GM12878 (cell line): ENCODE results near the gene KCND3. TPM values are rescaled to one million over a fixed set of nuclear protein-coding genes. Genes with fewer than 3 reads are reported as not detected.

Source experiments
- ATAC-seq: fragments of 200-7000 bp; cut with Tn5 transposase; 3 replicates; pipeline ENCODE4 v1.9.1; 2020; ENCODE audit warnings: mild to moderate bottlenecking, moderate library complexity
- BruUV-seq: library from RNA; stranded (reverse); fragments of 400-500 nt; replicated peaks from 2 replicates; lab custom pipeline; 2021; lab: Mats Ljungman, UMichigan
- CTCF ChIA-PET: fragments of 300-600 bp; sonication (Branson Sonifier 250); formaldehyde crosslinking; extraction: SDS; loops from one replicate; lab custom pipeline; 2021; ENCODE audit warnings: inconsistent platforms; lab: Yijun Ruan, JAX
- POLR2A ChIA-PET: fragments of 350-600 bp; formaldehyde crosslinking; extraction: SDS; loops from one replicate; lab custom pipeline; 2021; ENCODE audit warnings: inconsistent platforms; lab: Charles Lee
- RAD21 ChIA-PET: fragments of 300-600 bp; sonication (Branson Sonifier 250); formaldehyde crosslinking; loops from one replicate; lab custom pipeline; 2023; ENCODE audit warnings: antibody characterized with exemption; ENCODE audit not compliant: unreplicated experiment; lab: Charles Lee
- SMC1A ChIA-PET: fragments of 300-600 bp; sonication (Branson Sonifier 250); formaldehyde crosslinking; loops from one replicate; lab custom pipeline; 2023; ENCODE audit not compliant: unreplicated experiment, uncharacterized antibody; lab: Charles Lee
- DNase-seq: peaks from one replicate; pipeline ENCODE4 v3.0.0-alpha.2; 2011; ENCODE audit warnings: low read depth, low spot score
- FAIRE-seq: peaks from 3 replicates; lab custom pipeline; 2011; peaks lifted over from hg19 to GRCh38; lab: Jason Lieb, UNC
- H2AFZ ChIP-seq: 2 replicates; pipeline ENCODE4 v1.6.0; 2011; ENCODE audit warnings: low read depth, low read length, control low read depth; ENCODE audit not compliant: control insufficient read depth
- H3K27ac ChIP-seq: 2 replicates; pipeline ENCODE4 v1.5.1; 2011; ENCODE audit warnings: control low read depth; ENCODE audit not compliant: control insufficient read depth, insufficient read depth
- H3K27me3 ChIP-seq, 2 experiments: replicated peaks in 1 of 2; 2 replicates each; pipeline versions ENCODE4 v1.6.0 to v1.6.1; 2011; ENCODE audit warnings: low read length in 1 of 2; ENCODE audit not compliant: control insufficient read depth in 2 of 2, insufficient read depth in 2 of 2
- H3K36me3 ChIP-seq, 2 experiments: 2 replicates each; pipeline ENCODE4 v1.5.1; 2011; ENCODE audit warnings: low read length in 1 of 2; ENCODE audit not compliant: control insufficient read depth in 2 of 2, insufficient read depth in 2 of 2
- H3K4me1 ChIP-seq: 2 replicates; pipeline ENCODE4 v1.6.1; 2011; ENCODE audit warnings: mild to moderate bottlenecking, low read length, moderate library complexity, mixed read lengths; ENCODE audit not compliant: control insufficient read depth, insufficient read depth
- H3K4me2 ChIP-seq: 2 replicates; pipeline ENCODE4 v1.6.0; 2011; ENCODE audit warnings: control low read depth; ENCODE audit not compliant: control insufficient read depth, insufficient read depth
- H3K4me3 ChIP-seq: fragments of 200-600 bp; sonication (generic); 2 replicates; pipeline ENCODE4 v1.5.1; 2016
- H3K79me2 ChIP-seq: 2 replicates; pipeline ENCODE4 v1.6.0; 2011; ENCODE audit warnings: low read length; ENCODE audit not compliant: control insufficient read depth, insufficient read depth
- H3K9ac ChIP-seq: 2 replicates; pipeline ENCODE4 v1.8.0; 2011; ENCODE audit warnings: low read length, control low read depth, mixed read lengths; ENCODE audit not compliant: control insufficient read depth, insufficient read depth
- H3K9me3 ChIP-seq: replicated peaks from 3 replicates; pipeline ENCODE4 v1.5.1; 2011; ENCODE audit warnings: mild to moderate bottlenecking, low read length; ENCODE audit not compliant: control insufficient read depth, insufficient read depth
- H4K20me1 ChIP-seq: 2 replicates; pipeline ENCODE4 v1.6.0; 2011; ENCODE audit not compliant: control insufficient read depth, insufficient read depth
- MXI1 ChIP-seq: fragments of 150-350 bp; IDR thresholded peaks from 2 replicates; pipeline ENCODE4 v1.6.1; 2011; ENCODE audit warnings: low read depth, mild to moderate bottlenecking, inconsistent platforms, low read length, improper control_type of control experiment
- MYB ChIP-seq: fragments of 150-350 bp; IDR thresholded peaks from 2 replicates; pipeline ENCODE4 v1.6.1; 2014; ENCODE audit warnings: mild to moderate bottlenecking, low read depth, low read length, borderline replicate concordance
- POLR2A ChIP-seq: IDR thresholded peaks from 2 replicates; pipeline ENCODE4 v1.6.1; 2011; ENCODE audit warnings: low read depth, mild to moderate bottlenecking, low read length
- TARDBP ChIP-seq: IDR thresholded peaks from 2 replicates; pipeline ENCODE4 v1.6.1; 2016; ENCODE audit warnings: borderline replicate concordance
- WGBS: methylation state at CpG from one replicate; pipeline ENCODE4 v1.1.6; 2016; ENCODE audit warnings: low lambda C conversion rate; ENCODE audit not compliant: insufficient replicate concordance, insufficient coverage; ENCODE audit errors: missing lambda C conversion rate; 5-methylcytosine and 5-hydroxymethylcytosine counted together
- in situ Hi-C: fragments of 300-500 bp; cut with MboI; formaldehyde crosslinking; loops from 9 replicates; pipeline ENCODE4 v1.14.3; 2018; ENCODE audit warnings: mixed read lengths
- intact Hi-C: fragments of 100-400 bp; cut with micrococcal nuclease; formaldehyde crosslinking; loops from one replicate; pipeline ENCODE4 v1.14.2; 2022; ENCODE audit not compliant: unreplicated experiment
- polyA plus RNA-seq, 11 experiments: library from polyadenylated mRNA; depleted of rRNA in 4 of 11; unstranded in 6 of 11; stranded (reverse) in 5 of 11; fragments of >200 nt; fragmentation: Nextera tagmentation in 4 of 11; fragmentation: Illumina TruSeq in 1 of 11; extraction: Ambion mirVana in 4 of 11; extraction: Trizol in 1 of 11; gene quantifications; 1 replicate in 1 of 11; 2 replicates in 10 of 11; pipeline versions ENCODE4 v1.2.1 to v1.2.3, GENCODE V29; 2011 to 2016; ENCODE audit warnings: inconsistent platforms in 2 of 11, missing spikeins in 2 of 11, low read depth in 1 of 11
- total RNA-seq, 4 experiments: library from RNA; depleted of rRNA in 3 of 4; stranded (reverse); fragments of >200 nt in 3 of 4; fragmentation: Illumina TruSeq in 1 of 4; extraction: Trizol in 1 of 4; gene quantifications; 2 replicates each; pipeline versions ENCODE4 v1.2.1 to v1.2.3, GENCODE V29; 2013 to 2021
- TF ChIP-seq, protein P1 (sequence below): fragments of 450-650 bp; IDR thresholded peaks from 2 replicates; pipeline ENCODE4 v1.6.1; 2017; ENCODE audit warnings: antibody characterized with exemption, mild to moderate bottlenecking, moderate library complexity
- TF ChIP-seq, protein P2 (sequence below): IDR thresholded peaks from 2 replicates; pipeline ENCODE4 v1.6.1; 2012; ENCODE audit warnings: mild to moderate bottlenecking, low read depth, low read length
- TF ChIP-seq, protein P3 (sequence below): fragments of 450-650 bp; IDR thresholded peaks from 2 replicates; pipeline ENCODE4 v1.6.1; 2016; ENCODE audit warnings: mild to moderate bottlenecking

Gene KCND3
- total and polyA plus RNA-seq, 10 of the 15 experiments (the other 5 are each of a cell fraction or from before 2014, with no cell fraction given): 0.02 TPM; not detected in 9

DNA sequence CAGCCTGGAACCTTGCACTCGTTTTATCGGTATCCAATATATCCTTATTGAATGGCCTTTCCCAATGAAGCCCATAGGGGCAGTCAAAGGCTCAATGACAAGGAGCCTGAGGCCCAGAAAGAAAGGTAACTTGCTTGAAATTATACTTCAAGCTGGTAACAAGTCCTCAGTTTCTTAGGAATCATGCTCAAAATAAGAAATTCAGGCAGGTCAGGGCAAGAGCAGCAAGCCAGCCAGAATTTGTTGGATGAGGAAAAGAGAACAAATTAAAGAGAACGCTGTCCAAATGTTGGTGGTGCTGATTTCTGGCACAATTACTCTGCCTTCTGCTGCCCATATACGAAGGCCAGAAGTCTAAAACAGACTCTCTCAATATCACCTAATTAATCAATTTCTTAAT is 156.1 kb downstream of the KCND3 start:
- ChIA-PET SMC1A (no interaction called here), CTCF (no interaction called here), RAD21 (no interaction called here), POLR2A (no interaction called here)
- H3K4me3 ChIP-seq: no peak overlapping the region
- H3K9me3 ChIP-seq: no peaks in the 10 kb centered on the region
- no peaks in the 10 kb centered on the region for H3K4me1 ChIP-seq
- DNase-seq (no peak), ATAC-seq (no peak), FAIRE-seq (no peak)
- in situ Hi-C loops (no loop called here), intact Hi-C loops (no loop called here)
- H3K79me2 ChIP-seq: no peaks in the 10 kb centered on the region
- H3K27me3 ChIP-seq: no peaks in the 10 kb centered on the region; a peak in 3 of 4 replicates
- H3K27ac ChIP-seq: no peak overlapping the region
- TF ChIP-seq POLR2A (no peak), TARDBP (no peak), MYB (no peak), MXI1 (no peak)
- TF ChIP-seq, protein P1, sequence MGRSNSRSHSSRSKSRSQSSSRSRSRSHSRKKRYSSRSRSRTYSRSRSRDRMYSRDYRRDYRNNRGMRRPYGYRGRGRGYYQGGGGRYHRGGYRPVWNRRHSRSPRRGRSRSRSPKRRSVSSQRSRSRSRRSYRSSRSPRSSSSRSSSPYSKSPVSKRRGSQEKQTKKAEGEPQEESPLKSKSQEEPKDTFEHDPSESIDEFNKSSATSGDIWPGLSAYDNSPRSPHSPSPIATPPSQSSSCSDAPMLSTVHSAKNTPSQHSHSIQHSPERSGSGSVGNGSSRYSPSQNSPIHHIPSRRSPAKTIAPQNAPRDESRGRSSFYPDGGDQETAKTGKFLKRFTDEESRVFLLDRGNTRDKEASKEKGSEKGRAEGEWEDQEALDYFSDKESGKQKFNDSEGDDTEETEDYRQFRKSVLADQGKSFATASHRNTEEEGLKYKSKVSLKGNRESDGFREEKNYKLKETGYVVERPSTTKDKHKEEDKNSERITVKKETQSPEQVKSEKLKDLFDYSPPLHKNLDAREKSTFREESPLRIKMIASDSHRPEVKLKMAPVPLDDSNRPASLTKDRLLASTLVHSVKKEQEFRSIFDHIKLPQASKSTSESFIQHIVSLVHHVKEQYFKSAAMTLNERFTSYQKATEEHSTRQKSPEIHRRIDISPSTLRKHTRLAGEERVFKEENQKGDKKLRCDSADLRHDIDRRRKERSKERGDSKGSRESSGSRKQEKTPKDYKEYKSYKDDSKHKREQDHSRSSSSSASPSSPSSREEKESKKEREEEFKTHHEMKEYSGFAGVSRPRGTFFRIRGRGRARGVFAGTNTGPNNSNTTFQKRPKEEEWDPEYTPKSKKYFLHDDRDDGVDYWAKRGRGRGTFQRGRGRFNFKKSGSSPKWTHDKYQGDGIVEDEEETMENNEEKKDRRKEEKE: no peak
- TF ChIP-seq, protein P2, sequence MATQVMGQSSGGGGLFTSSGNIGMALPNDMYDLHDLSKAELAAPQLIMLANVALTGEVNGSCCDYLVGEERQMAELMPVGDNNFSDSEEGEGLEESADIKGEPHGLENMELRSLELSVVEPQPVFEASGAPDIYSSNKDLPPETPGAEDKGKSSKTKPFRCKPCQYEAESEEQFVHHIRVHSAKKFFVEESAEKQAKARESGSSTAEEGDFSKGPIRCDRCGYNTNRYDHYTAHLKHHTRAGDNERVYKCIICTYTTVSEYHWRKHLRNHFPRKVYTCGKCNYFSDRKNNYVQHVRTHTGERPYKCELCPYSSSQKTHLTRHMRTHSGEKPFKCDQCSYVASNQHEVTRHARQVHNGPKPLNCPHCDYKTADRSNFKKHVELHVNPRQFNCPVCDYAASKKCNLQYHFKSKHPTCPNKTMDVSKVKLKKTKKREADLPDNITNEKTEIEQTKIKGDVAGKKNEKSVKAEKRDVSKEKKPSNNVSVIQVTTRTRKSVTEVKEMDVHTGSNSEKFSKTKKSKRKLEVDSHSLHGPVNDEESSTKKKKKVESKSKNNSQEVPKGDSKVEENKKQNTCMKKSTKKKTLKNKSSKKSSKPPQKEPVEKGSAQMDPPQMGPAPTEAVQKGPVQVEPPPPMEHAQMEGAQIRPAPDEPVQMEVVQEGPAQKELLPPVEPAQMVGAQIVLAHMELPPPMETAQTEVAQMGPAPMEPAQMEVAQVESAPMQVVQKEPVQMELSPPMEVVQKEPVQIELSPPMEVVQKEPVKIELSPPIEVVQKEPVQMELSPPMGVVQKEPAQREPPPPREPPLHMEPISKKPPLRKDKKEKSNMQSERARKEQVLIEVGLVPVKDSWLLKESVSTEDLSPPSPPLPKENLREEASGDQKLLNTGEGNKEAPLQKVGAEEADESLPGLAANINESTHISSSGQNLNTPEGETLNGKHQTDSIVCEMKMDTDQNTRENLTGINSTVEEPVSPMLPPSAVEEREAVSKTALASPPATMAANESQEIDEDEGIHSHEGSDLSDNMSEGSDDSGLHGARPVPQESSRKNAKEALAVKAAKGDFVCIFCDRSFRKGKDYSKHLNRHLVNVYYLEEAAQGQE: peak; percentile 76
- TF ChIP-seq, protein P3, sequence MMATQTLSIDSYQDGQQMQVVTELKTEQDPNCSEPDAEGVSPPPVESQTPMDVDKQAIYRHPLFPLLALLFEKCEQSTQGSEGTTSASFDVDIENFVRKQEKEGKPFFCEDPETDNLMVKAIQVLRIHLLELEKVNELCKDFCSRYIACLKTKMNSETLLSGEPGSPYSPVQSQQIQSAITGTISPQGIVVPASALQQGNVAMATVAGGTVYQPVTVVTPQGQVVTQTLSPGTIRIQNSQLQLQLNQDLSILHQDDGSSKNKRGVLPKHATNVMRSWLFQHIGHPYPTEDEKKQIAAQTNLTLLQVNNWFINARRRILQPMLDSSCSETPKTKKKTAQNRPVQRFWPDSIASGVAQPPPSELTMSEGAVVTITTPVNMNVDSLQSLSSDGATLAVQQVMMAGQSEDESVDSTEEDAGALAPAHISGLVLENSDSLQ: no peak
- H4K20me1 ChIP-seq: no peaks in the 10 kb centered on the region
- H2AFZ ChIP-seq: no peak overlapping the region
- WGBS: 41% methylated on average over 4 of the region's 4 CpGs
- H3K4me2 ChIP-seq: no peak overlapping the region
- no TSS peak for BruUV-seq
- no peaks in the 10 kb centered on the region for H3K36me3 ChIP-seq
- no peak overlapping the region for H3K9ac ChIP-seq
